GM13977 (cell line): ENCODE measurements around the gene ABCC3.

Experiments
- DNase-seq: peaks from one replicate; pipeline ENCODE4 v3.0.0; 2012; ENCODE audit warnings: low spot score
- CTCF ChIP-seq: IDR thresholded peaks from 2 replicates; pipeline ENCODE4 v1.5.1; 2012; ENCODE audit warnings: mild to moderate bottlenecking, control low read depth; ENCODE audit not compliant: insufficient read depth; ENCODE audit errors: extremely low read depth, missing control alignments
- in situ Hi-C: fragments of 300-500 bp; cut with MboI; formaldehyde crosslinking; loops from one replicate; pipeline ENCODE4 v1.12.0; 2022; ENCODE audit warnings: low sequenced_read_pairs, low pct_unique_long_range_greater_than_20kb, mixed read lengths, inconsistent platforms; ENCODE audit not compliant: unreplicated experiment

Gene ABCC3

GRCh38 chr17:50660042-50660886 is 25.6 kb downstream of the ABCC3 start:
- in situ Hi-C loops: no loop called here
- no peak for DNase-seq
- no peak for TF ChIP-seq CTCF

GRCh38 chr17:50660887-50661345 is 26.2 kb downstream of the ABCC3 start:
- no peak for TF ChIP-seq CTCF
- in situ Hi-C loops: no loop called here
- no peak for DNase-seq

GRCh38 chr17:50661348-50661747 is 26.7 kb downstream of the ABCC3 start:
- in situ Hi-C loops: no loop called here
- no peak for DNase-seq
- TF ChIP-seq CTCF: no peak

GRCh38 chr17:50661795-50662391 is 27.2 kb downstream of the ABCC3 start:
- in situ Hi-C loops: no loop called here
- no peak for DNase-seq
- no peak for TF ChIP-seq CTCF

- in situ Hi-C loops: no loop called here
- TF ChIP-seq CTCF: no peak
- no peak for DNase-seq
These were observed 28.0 kb downstream of the ABCC3 start for GRCh38 chr17:50662632-50663225.

- in situ Hi-C loops: no loop called here
- DNase-seq: no peak
- TF ChIP-seq CTCF: no peak
These were observed 29.2 kb downstream of the ABCC3 start for GRCh38 chr17:50663812-50664374.
